GM12874 (cell line): ENCODE data around the gene CTNNA1.

ENCODE experiments used
- CTCF ChIP-seq: IDR thresholded peaks from 2 replicates; pipeline ENCODE4 v1.5.1; 2011; ENCODE audit warnings: low read depth, mild to moderate bottlenecking, control low read depth, low read length, moderate library complexity; ENCODE audit not compliant: insufficient read depth

CTNNA1 gene

GRCh38 chr5:138720840-138721239 is 32.4 kb upstream of the CTNNA1 start:
- TF ChIP-seq CTCF, result no peak

GRCh38 chr5:138721979-138722378 is 31.2 kb upstream of the CTNNA1 start:
- no peak for TF ChIP-seq CTCF

GRCh38 chr5:138722544-138723177 is 30.6 kb upstream of the CTNNA1 start:
- no peak for TF ChIP-seq CTCF

GRCh38 chr5:138724470-138725146 is 28.6 kb upstream of the CTNNA1 start:
- no peak for TF ChIP-seq CTCF

GRCh38 chr5:138725153-138725817 is 27.9 kb upstream of the CTNNA1 start:
- TF ChIP-seq CTCF, result peak; percentile 20; the same call in 1 of the 2 replicates

GRCh38 chr5:138725818-138726416 is 27.3 kb upstream of the CTNNA1 start:
- TF ChIP-seq CTCF, result no peak

GRCh38 chr5:138726848-138727247 is 26.4 kb upstream of the CTNNA1 start:
- no peak for TF ChIP-seq CTCF
